ENCODE data around the gene NCKAP5.

Gene NCKAP5

DNA sequence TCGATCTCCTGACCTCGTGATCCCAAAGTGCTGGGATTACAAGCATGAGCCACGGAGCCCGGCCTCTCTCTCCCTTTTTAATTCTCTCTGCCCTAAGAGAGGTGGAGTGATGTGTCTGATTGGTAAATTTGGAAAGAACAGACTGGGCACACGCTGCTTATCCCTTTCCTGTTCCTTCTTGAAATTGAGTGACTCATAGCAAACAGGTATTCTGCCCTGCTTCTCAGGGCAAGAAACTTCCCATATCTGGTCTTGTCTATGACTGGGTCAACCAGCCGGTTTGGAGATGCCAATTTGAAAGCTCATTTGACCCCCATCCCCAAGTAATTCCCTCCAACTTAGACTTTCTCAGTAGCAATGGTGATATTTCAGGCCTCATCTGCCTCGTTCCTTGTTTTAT is 913.3 kb downstream of the NCKAP5 start:
- no peak overlapping the region for H3K4me3 ChIP-seq (ENCODE audit: low read depth, low read length)
- TF ChIP-seq, protein P1, sequence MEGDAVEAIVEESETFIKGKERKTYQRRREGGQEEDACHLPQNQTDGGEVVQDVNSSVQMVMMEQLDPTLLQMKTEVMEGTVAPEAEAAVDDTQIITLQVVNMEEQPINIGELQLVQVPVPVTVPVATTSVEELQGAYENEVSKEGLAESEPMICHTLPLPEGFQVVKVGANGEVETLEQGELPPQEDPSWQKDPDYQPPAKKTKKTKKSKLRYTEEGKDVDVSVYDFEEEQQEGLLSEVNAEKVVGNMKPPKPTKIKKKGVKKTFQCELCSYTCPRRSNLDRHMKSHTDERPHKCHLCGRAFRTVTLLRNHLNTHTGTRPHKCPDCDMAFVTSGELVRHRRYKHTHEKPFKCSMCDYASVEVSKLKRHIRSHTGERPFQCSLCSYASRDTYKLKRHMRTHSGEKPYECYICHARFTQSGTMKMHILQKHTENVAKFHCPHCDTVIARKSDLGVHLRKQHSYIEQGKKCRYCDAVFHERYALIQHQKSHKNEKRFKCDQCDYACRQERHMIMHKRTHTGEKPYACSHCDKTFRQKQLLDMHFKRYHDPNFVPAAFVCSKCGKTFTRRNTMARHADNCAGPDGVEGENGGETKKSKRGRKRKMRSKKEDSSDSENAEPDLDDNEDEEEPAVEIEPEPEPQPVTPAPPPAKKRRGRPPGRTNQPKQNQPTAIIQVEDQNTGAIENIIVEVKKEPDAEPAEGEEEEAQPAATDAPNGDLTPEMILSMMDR (IDR thresholded peaks at IDR 0.05; ENCODE audit: insufficient read depth, low read length, missing control alignments), result no peak
- no peak for DNase-seq (ENCODE audit: low read depth, low spot score)
- POLR2A ChIA-PET, result no interaction called here
- CTCF ChIA-PET, result no interaction called here

DNA sequence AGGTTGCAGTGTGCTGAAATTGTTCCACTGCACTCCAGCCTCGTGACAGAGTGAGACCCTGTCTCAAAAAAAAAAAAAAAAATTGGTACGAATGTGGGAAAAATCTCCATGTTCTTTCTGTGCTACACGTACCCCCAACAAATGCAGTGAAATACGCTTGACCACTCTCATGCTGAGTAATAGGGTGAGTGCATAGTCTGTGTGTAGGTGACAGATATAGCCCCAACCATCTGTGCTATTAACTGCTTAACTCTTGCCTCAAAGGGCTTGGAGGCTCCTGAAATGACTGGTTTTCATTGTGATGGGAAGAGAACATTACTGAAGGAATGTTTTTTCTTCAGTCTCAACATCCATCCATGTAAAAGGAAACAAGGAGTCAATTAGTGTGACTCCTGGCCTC is 913.9 kb downstream of the NCKAP5 start:
- TF ChIP-seq, protein P1 (IDR thresholded peaks at IDR 0.05; ENCODE audit: insufficient read depth, low read length, missing control alignments), result no peak
- ChIA-PET POLR2A (no interaction called here), CTCF (no interaction called here)
- no peak for DNase-seq (ENCODE audit: low read depth, low spot score)
- no peak overlapping the region for H3K4me3 ChIP-seq (ENCODE audit: low read depth, low read length)

DNA sequence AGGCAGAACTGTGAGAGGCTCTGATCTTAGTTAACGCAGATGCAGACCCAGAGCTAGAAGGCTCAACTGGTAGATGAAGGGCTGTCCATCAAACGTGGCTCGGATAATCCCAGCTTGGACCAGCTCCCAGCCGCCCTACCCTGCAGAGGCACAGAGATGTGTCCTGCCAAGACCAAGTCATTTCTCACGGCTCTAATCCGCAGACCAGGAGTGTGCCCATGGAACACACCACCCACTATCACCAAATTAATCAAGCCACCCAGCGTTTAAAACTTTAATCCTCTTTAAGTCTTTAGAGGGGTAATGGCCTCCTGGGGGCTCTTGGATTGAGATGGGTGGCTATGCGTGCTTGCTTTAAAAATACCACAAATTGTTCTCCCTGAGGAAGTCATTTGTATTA is 915.8 kb downstream of the NCKAP5 start:
- DNase-seq (ENCODE audit: low read depth, low spot score), result no peak
- TF ChIP-seq, protein P1 (IDR thresholded peaks at IDR 0.05; ENCODE audit: insufficient read depth, low read length, missing control alignments), result no peak
- CTCF ChIA-PET, result interaction anchor here (0.7 to 4.3 kb wide), 15 partner anchors 8 to 1192 kb away, joined by 3 to 19 read pairs (median 8); no protein-coding TSS in a partner anchor

DNA sequence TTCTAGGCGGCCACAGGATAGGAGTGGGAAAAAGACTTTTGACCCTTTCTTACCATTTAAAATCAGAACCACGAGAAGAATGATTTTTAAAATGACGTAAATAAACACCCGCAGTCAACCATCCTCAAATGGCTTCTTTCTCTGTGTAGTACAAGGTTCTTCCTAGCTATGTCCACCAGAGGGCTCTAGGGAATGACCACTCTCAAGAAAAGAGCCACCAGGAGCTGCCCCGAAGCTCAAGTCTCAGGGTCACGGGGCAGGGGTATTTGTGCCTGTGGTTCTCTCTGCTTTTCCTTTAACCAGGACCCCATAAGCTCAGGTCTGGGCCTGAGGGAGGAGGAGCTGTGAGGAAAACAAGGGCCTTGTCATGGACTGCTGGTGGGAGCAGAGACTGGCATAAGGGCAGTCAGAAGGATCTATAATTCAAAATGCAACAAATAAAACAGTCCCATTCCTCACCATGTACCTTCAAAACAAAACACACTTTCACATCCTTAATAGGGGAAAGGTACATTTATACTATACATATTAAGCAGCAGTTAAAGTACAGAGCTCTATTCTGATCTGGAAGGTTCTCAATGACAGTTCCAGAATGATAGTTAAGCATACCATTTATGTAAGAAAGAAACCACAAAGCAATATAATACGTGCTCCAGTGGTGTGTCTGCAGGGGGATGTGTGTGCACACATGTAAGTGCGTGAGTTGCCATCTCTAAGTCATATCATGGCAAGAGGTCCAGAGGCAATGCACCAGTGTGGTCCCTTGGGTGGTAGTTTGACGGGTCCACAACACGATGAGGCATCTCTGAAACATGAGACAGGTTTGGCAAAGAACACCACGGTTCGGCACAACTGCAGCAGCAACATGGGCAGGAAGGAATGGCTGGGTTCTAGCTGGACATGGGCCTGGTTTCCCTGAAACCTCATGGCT is 916.9 kb downstream of the NCKAP5 start:
- CTCF ChIA-PET, result interaction anchor here (0.7 to 4.3 kb wide), 25 partner anchors 9 to 1193 kb away, joined by 3 to 19 read pairs (median 4); no protein-coding TSS in a partner anchor
- POLR2A ChIA-PET, result interaction anchor here (0.5 to 0.7 kb wide), 2 partner anchors 9 to 617 kb away, joined by 3 to 4 read pairs; no protein-coding TSS in a partner anchor

More for the DNA sequence above, 915.8 kb downstream of the NCKAP5 start:
- POLR2A ChIA-PET, result no interaction called here
- no peak overlapping the region for H3K4me3 ChIP-seq (ENCODE audit: low read depth, low read length)

DNA sequence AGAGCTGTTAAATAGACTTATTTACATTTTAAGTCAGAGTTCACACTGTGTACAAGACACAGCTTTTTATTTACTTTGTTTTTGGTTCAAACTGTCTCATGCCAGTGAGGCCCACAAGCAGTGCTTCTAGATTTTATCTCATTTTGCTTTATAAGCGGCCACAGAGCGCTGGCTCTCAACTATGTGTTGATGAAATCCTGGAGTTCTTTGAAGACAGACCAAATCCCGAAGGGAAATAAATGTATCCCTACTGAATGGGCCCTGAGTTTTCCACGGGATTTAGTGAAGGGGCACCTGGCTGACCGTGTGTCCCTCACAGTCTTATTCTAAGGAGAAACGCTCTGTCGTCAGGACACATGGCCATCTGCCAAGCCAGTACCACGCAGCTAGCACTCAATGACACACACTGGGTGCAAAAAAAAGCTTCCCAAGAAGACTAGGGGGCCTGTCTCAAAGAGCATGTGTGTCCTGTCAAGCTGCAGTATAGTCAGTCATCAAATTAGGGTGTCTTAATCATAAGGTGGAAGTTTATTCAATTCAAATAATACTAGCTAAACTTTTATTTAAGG is 921.6 kb downstream of the NCKAP5 start:
- no peak overlapping the region for H3K4me3 ChIP-seq (ENCODE audit: low read depth, low read length)
- POLR2A ChIA-PET, result no interaction called here
- no peak for DNase-seq (ENCODE audit: low read depth, low spot score)
- CTCF ChIA-PET, result interaction anchor here (0.6 to 1.8 kb wide), 4 partner anchors 10 to 99 kb away, joined by 3 to 7 read pairs (median 3); no protein-coding TSS in a partner anchor
- TF ChIP-seq, protein P1 (IDR thresholded peaks at IDR 0.05; ENCODE audit: insufficient read depth, low read length, missing control alignments), result no peak

More for the DNA sequence above, 916.9 kb downstream of the NCKAP5 start:
- TF ChIP-seq, protein P1 (IDR thresholded peaks at IDR 0.05; ENCODE audit: insufficient read depth, low read length, missing control alignments), result peak; percentile 50
- DNase-seq (ENCODE audit: low read depth, low spot score), result no peak
- H3K4me3 ChIP-seq (ENCODE audit: low read depth, low read length), result no peak overlapping the region

All from AG04449 (cell line).